Heart left ventricle (tissue), 16 donors: ENCODE results near the gene GRM7. TPM values are rescaled to one million over a fixed set of nuclear protein-coding genes. Genes with fewer than 3 reads are reported as not detected.

Experiments
- ATAC-seq, 4 donors: fragments of 200-7000 bp; cut with Tn5 transposase; one replicate each; pipeline ENCODE4 v1.9.1; 2020 to 2022; ENCODE audit warnings: moderate library complexity in 4 of 4, mild to moderate bottlenecking in 3 of 4, moderate number of reproducible peaks in 1 of 4
- DNase-seq, 5 donors: peaks; one replicate each; pipeline ENCODE4 v3.0.0-alpha.2; 2020
- H3K27ac ChIP-seq, 12 donors: fragments of 200-600 bp; sonication (generic) in 4 of 12; one replicate each; pipeline versions ENCODE4 v1.5.0 to v1.8.0; 2016 to 2022; ENCODE audit warnings: mild to moderate bottlenecking in 2 of 12
- H3K27me3 ChIP-seq, 9 donors: fragments of 200-600 bp; sonication (generic) in 2 of 9; one replicate each; pipeline versions ENCODE4 v1.5.1 to v1.8.0; 2016 to 2022; ENCODE audit warnings: mild to moderate bottlenecking in 3 of 9
- H3K36me3 ChIP-seq, 9 donors: fragments of 200-600 bp; sonication (generic) in 2 of 9; one replicate each; pipeline versions ENCODE4 v1.5.0 to v1.8.0; 2018 to 2022; ENCODE audit warnings: mild to moderate bottlenecking in 2 of 9
- H3K4me1 ChIP-seq, 12 donors: fragments of 200-600 bp; sonication (generic) in 4 of 12; one replicate each; pipeline versions ENCODE4 v1.5.0 to v1.8.0; 2016 to 2022; ENCODE audit warnings: mild to moderate bottlenecking in 3 of 12
- H3K4me3 ChIP-seq, 12 donors: fragments of 200-600 bp; sonication (generic) in 4 of 12; one replicate each; pipeline versions ENCODE4 v1.5.0 to v1.8.0; 2017 to 2022; ENCODE audit warnings: mild to moderate bottlenecking in 9 of 12, moderate library complexity in 4 of 12
- H3K9me3 ChIP-seq, 12 donors: fragments of 200-600 bp; sonication (generic) in 4 of 12; one replicate each; pipeline versions ENCODE4 v1.5.0 to v1.8.0; 2016 to 2022; ENCODE audit warnings: mild to moderate bottlenecking in 1 of 12
- POLR2A ChIP-seq, 2 donors: fragments of 450-650 bp; IDR thresholded peaks; one replicate each; pipeline ENCODE4 v1.6.1; 2017; ENCODE audit warnings: antibody characterized with exemption in 2 of 2, mild to moderate bottlenecking in 2 of 2, moderate library complexity in 2 of 2
- WGBS, 4 donors: extraction: QIAGEN DNeasy Blood & Tissue Kit in 2 of 4; methylation state at CpG; one replicate each; pipeline versions ENCODE4 v1.1.5 to v1.1.7; 2013 to 2018; 5-methylcytosine and 5-hydroxymethylcytosine counted together
- intact Hi-C, 10 donors: fragments of 100-400 bp; cut with DNase I; formaldehyde crosslinking; loops; one replicate each; pipeline versions ENCODE4 v1.11.1 to v1.14.2; 2022
- polyA plus RNA-seq, 2 donors: library from polyadenylated mRNA; stranded (reverse); fragments of 200-250 nt; gene quantifications; one replicate each; pipeline ENCODE4 v1.2.3, GENCODE V29; 2013
- total RNA-seq, 9 donors: library from RNA; depleted of rRNA in 2 of 9; stranded (reverse); fragments of >200 nt in 2 of 9; fragmentation: NEBNext Ultra II Directional in 3 of 9; extraction: Animal tissue kit (Norgen Biotek cat#: 25700) in 3 of 9; gene quantifications; one replicate each; pipeline versions ENCODE4 v1.1.0 to v1.2.4, GENCODE V29; 2016 to 2023
- TF ChIP-seq, protein P1 (sequence below), 12 donors: fragments of 200-600 bp; sonication (generic) in 4 of 12; IDR thresholded peaks; one replicate each; pipeline versions ENCODE4 v1.5.0 to v1.8.0; 2018 to 2022; ENCODE audit warnings: antibody characterized with exemption in 12 of 12, mild to moderate bottlenecking in 5 of 12
- donor health status: ischemic (EF 13 %, LVEDD 7.1; RV severe dilation, severe dysfunction).
- donor health status: healthy with polysubstance abuse.
- donor health status: DM: no; HTN: yes; CAD: no.
- donor health status: DM: no; HTN: no; CAD: no.
- donor health status: ischemic (EF 25% LVEDD 6.9; RV normal size, moderate dysfunction).
- donor health status: ischemic (EF 25% LVEDD 5.7; RV mildly dilated, moderate dysfunction).
- donor health status: healthy.
- donor health status: DM: yes; HTN: yes; CAD: no.
- donor health status: ischemic (EF 35%, LVEDD 5.7; RV mildly dilated, moderate dysfunction).
- donor health status: nonischemic (EF 11% LVEDD 7.7; RV severe dilation, severe dysfunction).
- donor health status: DM: yes; HTN: yes; CAD: no.
- donor health status: PGD.
- donor health status: ischemic (EF 29% LVEDD 5.4; RV normal size, mild dysfunction).
- donor health status: nonischemic (EF 23%, LVEDD 6.1; RV moderate dilation, normal function).

The GRM7 gene
- total and polyA plus RNA-seq, 11 donors: not detected

DNA sequence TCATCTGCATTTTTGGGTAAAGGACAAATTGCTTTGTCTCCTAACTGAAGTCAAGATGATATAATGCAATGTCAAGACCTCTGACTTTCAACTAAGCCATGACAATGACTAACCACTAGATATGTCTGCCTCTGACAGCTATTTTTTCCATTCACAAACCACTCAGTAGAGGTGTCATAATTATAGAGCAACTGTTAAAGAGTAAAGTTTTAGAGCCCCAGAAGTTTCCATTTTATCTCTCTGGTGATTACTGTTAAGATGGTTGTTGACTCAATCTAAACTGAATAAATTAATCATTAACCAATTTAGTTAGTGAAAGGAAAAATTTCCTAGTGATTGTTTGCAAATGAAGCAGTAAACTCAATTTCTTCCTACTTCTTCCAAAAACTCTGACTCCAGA, 779.9 kb downstream of the GRM7 start:
- Histone ChIP-seq H3K36me3 (no peaks in the 10 kb centered on the region), H3K4me3 (no peak overlapping the region), H3K9me3 (no peaks in the 10 kb centered on the region), H3K27me3 (no peaks in the 10 kb centered on the region), H3K27ac (no peak overlapping the region), H3K4me1 (no peaks in the 10 kb centered on the region)
- DNase-seq (no peak), ATAC-seq (no peak)
- intact Hi-C loops: no loop called here
- TF ChIP-seq POLR2A (IDR thresholded peaks at IDR 0.05): no peak
- TF ChIP-seq, protein P1, sequence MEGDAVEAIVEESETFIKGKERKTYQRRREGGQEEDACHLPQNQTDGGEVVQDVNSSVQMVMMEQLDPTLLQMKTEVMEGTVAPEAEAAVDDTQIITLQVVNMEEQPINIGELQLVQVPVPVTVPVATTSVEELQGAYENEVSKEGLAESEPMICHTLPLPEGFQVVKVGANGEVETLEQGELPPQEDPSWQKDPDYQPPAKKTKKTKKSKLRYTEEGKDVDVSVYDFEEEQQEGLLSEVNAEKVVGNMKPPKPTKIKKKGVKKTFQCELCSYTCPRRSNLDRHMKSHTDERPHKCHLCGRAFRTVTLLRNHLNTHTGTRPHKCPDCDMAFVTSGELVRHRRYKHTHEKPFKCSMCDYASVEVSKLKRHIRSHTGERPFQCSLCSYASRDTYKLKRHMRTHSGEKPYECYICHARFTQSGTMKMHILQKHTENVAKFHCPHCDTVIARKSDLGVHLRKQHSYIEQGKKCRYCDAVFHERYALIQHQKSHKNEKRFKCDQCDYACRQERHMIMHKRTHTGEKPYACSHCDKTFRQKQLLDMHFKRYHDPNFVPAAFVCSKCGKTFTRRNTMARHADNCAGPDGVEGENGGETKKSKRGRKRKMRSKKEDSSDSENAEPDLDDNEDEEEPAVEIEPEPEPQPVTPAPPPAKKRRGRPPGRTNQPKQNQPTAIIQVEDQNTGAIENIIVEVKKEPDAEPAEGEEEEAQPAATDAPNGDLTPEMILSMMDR (IDR thresholded peaks at IDR 0.05): no peak

DNA sequence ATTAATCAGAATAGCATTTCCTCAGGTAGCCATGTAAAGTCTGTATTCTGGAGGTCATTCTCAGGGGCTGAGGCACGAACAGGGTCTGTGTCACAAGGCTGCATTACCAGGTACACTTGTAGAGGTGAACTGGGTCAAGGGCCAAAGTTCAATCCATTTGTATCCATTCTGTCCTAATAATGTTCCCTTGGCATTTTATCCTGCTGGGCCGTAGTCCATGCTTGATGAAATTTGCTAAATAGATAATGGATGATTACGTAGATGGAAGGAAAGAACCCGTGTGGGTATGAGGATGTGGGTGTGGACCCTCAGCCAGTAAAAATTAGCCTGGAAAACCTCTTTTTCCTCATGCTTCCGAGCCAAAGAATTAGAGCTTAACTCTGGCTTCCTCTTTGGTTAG, 785.9 kb downstream of the GRM7 start:
- no peaks in the 10 kb centered on the region for H3K9me3 ChIP-seq
- no peak overlapping the region for H3K4me3 ChIP-seq
- no peak for DNase-seq
- no peak overlapping the region for H3K27ac ChIP-seq
- no peaks in the 10 kb centered on the region for H3K27me3 ChIP-seq
- peak in 1 of 4 donors; percentile 43 for ATAC-seq
- TF ChIP-seq, protein P1 (IDR thresholded peaks at IDR 0.05): no peak
- no peak for TF ChIP-seq POLR2A (IDR thresholded peaks at IDR 0.05)
- H3K36me3 ChIP-seq: no peaks in the 10 kb centered on the region
- H3K4me1 ChIP-seq: no peaks in the 10 kb centered on the region
- intact Hi-C loops: no loop called here
- 60 to 73% (median 70%) methylated on average over 5 of the region's 5 CpGs for WGBS, 4 donors

DNA sequence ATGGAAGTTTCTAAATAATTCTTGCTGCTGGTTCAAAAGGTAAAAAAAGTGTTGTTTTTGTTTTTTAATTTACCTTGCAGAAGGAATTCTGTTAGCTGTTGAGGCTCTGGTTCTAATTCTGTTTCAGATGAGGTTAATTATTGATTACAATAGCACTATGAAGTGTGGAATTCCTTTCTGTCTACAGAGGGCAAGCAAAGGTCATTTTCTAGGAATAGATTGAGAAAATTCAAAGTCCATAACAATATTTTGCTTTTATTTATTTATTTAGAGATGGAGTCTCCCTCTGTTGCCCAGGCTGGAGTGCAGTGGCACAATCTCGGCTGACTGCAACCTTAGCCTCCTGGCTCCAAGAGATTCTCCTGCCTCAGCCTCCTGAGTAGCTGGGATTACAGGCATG, 789.6 kb downstream of the GRM7 start:
- Histone ChIP-seq H3K27me3 (no peaks in the 10 kb centered on the region), H3K27ac (no peak overlapping the region), H3K9me3 (no peaks in the 10 kb centered on the region), H3K4me3 (no peak overlapping the region), H3K36me3 (no peaks in the 10 kb centered on the region), H3K4me1 (no peaks in the 10 kb centered on the region)
- ATAC-seq: no peak
- 60 to 87% (median 72%) methylated on average over 1 of the region's 1 CpG for WGBS, 4 donors
- no peak for DNase-seq
- TF ChIP-seq POLR2A (IDR thresholded peaks at IDR 0.05): no peak
- TF ChIP-seq, protein P1 (IDR thresholded peaks at IDR 0.05): no peak
- intact Hi-C loops: no loop called here

DNA sequence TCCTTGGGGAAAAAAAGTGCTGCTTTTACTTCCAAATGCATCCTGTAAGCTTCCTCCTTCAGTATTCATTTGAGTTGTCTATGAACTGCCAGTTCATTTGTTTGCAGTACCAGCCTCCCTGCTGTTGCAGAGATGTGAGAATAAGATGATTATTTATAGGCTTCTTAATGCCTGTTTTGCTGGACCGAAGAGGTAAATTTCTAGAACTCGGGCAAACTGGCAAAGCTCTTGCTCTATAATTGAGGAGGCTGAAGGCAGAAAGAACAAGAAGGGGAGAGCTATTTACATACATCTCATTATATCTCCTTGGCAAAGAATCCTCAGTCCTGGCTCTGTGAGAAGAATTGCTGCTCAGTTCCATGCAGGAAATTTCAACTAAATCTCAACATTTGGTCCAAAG, 790.4 kb downstream of the GRM7 start:
- no peaks in the 10 kb centered on the region for H3K4me1 ChIP-seq
- H3K4me3 ChIP-seq: no peak overlapping the region
- ATAC-seq: no peak
- WGBS, 4 donors: 63 to 83% (median 73%) methylated on average over 2 of the region's 2 CpGs
- TF ChIP-seq, protein P1 (IDR thresholded peaks at IDR 0.05): no peak
- TF ChIP-seq POLR2A (IDR thresholded peaks at IDR 0.05): no peak
- no peaks in the 10 kb centered on the region for H3K27me3 ChIP-seq
- no peak overlapping the region for H3K27ac ChIP-seq
- no peak for DNase-seq
- intact Hi-C loops: no loop called here
- H3K9me3 ChIP-seq: no peaks in the 10 kb centered on the region
- no peaks in the 10 kb centered on the region for H3K36me3 ChIP-seq
